Activated CD8-positive, alpha-beta memory T cell treated with anti-CD3 and anti-CD28 coated beads, Interleukin-2, amount 50 U/mL, for 4 hours (primary cell): Measurements from ENCODE around the gene CDC27.
"Not testable (repeated sequence)": the region's sequence is repeated elsewhere in the genome, so short reads cannot be mapped to it uniquely, and the experiment has no call there.

Experiments
- DNase-seq: peaks from one replicate; pipeline ENCODE4 v3.0.0-alpha.2; 2020

CDC27 gene

GRCh38 chr17:47218896-47219430, 29.9 kb upstream of the CDC27 start:
- DNase-seq: no peak

GRCh38 chr17:47217279-47217678, 28.2 kb upstream of the CDC27 start:
- not testable (repeated sequence) for DNase-seq

GRCh38 chr17:47216821-47217220, 27.7 kb upstream of the CDC27 start:
- not testable (repeated sequence) for DNase-seq

GRCh38 chr17:47214931-47215330, 25.8 kb upstream of the CDC27 start:
- no peak for DNase-seq

GRCh38 chr17:47213540-47213939, 24.4 kb upstream of the CDC27 start:
- DNase-seq: no peak

- no peak for DNase-seq
Observed at GRCh38 chr17:47212458-47212857, 23.4 kb upstream of the CDC27 start.

- no peak for DNase-seq
Observed at GRCh38 chr17:47210779-47211178, 21.7 kb upstream of the CDC27 start.

GRCh38 chr17:47210105-47210504, 21.0 kb upstream of the CDC27 start:
- no peak for DNase-seq

- DNase-seq: no peak
Observed at GRCh38 chr17:47209499-47209898, 20.4 kb upstream of the CDC27 start.

- DNase-seq: no peak
Observed at GRCh38 chr17:47208744-47209488, 19.8 kb upstream of the CDC27 start, which contains the start of gene MYL4. Gene MYL4 (plus strand): TSS chr17:47209348. CDS start chr17:47209423, 75 bp downstream.

- no peak for DNase-seq
Observed at GRCh38 chr17:47207143-47208067, 18.3 kb upstream of the CDC27 start.

- DNase-seq: peak; percentile 52
Observed at GRCh38 chr17:47205419-47205963, 16.4 kb upstream of the CDC27 start.

- peak; percentile 26 for DNase-seq
Observed at GRCh38 chr17:47204722-47205418, 15.8 kb upstream of the CDC27 start.

- peak; percentile 52 for DNase-seq
Observed at GRCh38 chr17:47203984-47204721, 15.1 kb upstream of the CDC27 start.

- no peak for DNase-seq
Observed at GRCh38 chr17:47201166-47201565, 12.1 kb upstream of the CDC27 start.

- DNase-seq: no peak
Observed at GRCh38 chr17:47200325-47200664, 11.2 kb upstream of the CDC27 start.

- no peak for DNase-seq
Observed at GRCh38 chr17:47199627-47200324, 10.7 kb upstream of the CDC27 start.

GRCh38 chr17:47197821-47198220, 8.7 kb upstream of the CDC27 start:
- no peak for DNase-seq

- DNase-seq: no peak
Observed at GRCh38 chr17:47193931-47194511, 4.9 kb upstream of the CDC27 start.

GRCh38 chr17:47192554-47192953, 3.5 kb upstream of the CDC27 start:
- DNase-seq: no peak

- no peak for DNase-seq
Observed at GRCh38 chr17:47190770-47191169, 1.7 kb upstream of the CDC27 start.
